GM12892 (cell line): ENCODE results near the gene GNAI3.

Experiments
- POLR2A ChIP-seq: IDR thresholded peaks from 2 replicates; pipeline ENCODE4 v1.6.1; 2011; ENCODE audit warnings: low read depth, low read length, control low read depth
- POLR2AphosphoS5 ChIP-seq: IDR thresholded peaks from 2 replicates; pipeline ENCODE4 v1.6.1; 2011; ENCODE audit warnings: low read depth, low read length, control low read depth
- TAF1 ChIP-seq: IDR thresholded peaks from 2 replicates; pipeline ENCODE4 v1.6.1; 2011; ENCODE audit warnings: low read depth, mild to moderate bottlenecking, control low read depth, low read length, borderline replicate concordance

- TF ChIP-seq POLR2AphosphoS5 (no peak), POLR2A (no peak), TAF1 (no peak)
Observed at GRCh38 chr1:109637446-109637845, 89.0 kb downstream of the GNAI3 start.
